ENCODE results near the gene TAPT1.
A peak's percentile ranks its signal among the peaks of the same experiment; 100 is the strongest.

GRCh38 chr4:16161851-16162408, 64.3 kb downstream of the TAPT1 start:
- TF ChIP-seq CTCF (conservative IDR thresholded peaks at IDR 0.05; ENCODE audit: low read length), result peak; percentile 29; the same call in 1 of the 2 replicates
- TF ChIP-seq EZH2phosphoT487 (IDR thresholded peaks at IDR 0.05; ENCODE audit: borderline replicate concordance), result no peak

Data from Loucy (cell line).